NCI-H1092 treated with DMSO at 0.1 percent for 48 hours (cell line): ENCODE results near the gene SPP2.

Source experiments
- DNase-seq: peaks from one replicate; lab custom pipeline; 2025; lab: John Stamatoyannopoulos, UW

The SPP2 gene

GRCh38 chr2:234092344-234092743 is 41.8 kb downstream of the SPP2 start:
- no peak for DNase-seq

GRCh38 chr2:234095301-234095700 is 44.8 kb downstream of the SPP2 start:
- DNase-seq: no peak

- no peak for DNase-seq
Measured at GRCh38 chr2:234096164-234096563, 45.7 kb downstream of the SPP2 start.

- DNase-seq: no peak
Measured at GRCh38 chr2:234098681-234099080, 48.2 kb downstream of the SPP2 start.

GRCh38 chr2:234099266-234099665 is 48.8 kb downstream of the SPP2 start:
- DNase-seq: no peak

- DNase-seq: no peak
Measured at GRCh38 chr2:234100686-234101085, 50.2 kb downstream of the SPP2 start.

GRCh38 chr2:234102112-234102511 is 51.6 kb downstream of the SPP2 start:
- no peak for DNase-seq

- DNase-seq: no peak
Measured at GRCh38 chr2:234107861-234108260, 57.4 kb downstream of the SPP2 start.

- no peak for DNase-seq
Measured at GRCh38 chr2:234109321-234109720, 58.8 kb downstream of the SPP2 start.

GRCh38 chr2:234110219-234110618 is 59.7 kb downstream of the SPP2 start:
- no peak for DNase-seq

GRCh38 chr2:234111523-234111922 is 61.0 kb downstream of the SPP2 start:
- no peak for DNase-seq

GRCh38 chr2:234116010-234116409 is 65.5 kb downstream of the SPP2 start:
- DNase-seq: no peak

- no peak for DNase-seq
Measured at GRCh38 chr2:234121999-234122398, 71.5 kb downstream of the SPP2 start.

GRCh38 chr2:234125451-234126145 is 75.1 kb downstream of the SPP2 start:
- no peak for DNase-seq

- no peak for DNase-seq
Measured at GRCh38 chr2:234126146-234126470, 75.6 kb downstream of the SPP2 start.
